H1 (cell line): Measurements from ENCODE around the gene GREB1. TPM values are rescaled to one million over a fixed set of nuclear protein-coding genes. Genes with fewer than 3 reads are reported as not detected.

Experiments
- CTCF ChIA-PET: fragments of 300-600 bp; sonication (Branson Sonifier 250); formaldehyde crosslinking; loops from one replicate; lab custom pipeline; 2021; ENCODE audit not compliant: partially characterized antibody; lab: Charles Lee
- POLR2A ChIA-PET: fragments of 300-600 bp; sonication (Branson Sonifier 250); formaldehyde crosslinking; loops from one replicate; lab custom pipeline; 2021; ENCODE audit warnings: inconsistent platforms; ENCODE audit not compliant: partially characterized antibody; lab: Charles Lee
- DNase-seq, 2 experiments: peaks; one replicate each; pipeline versions ENCODE4 v3.0.0 to v3.0.0-alpha.2; 2010 to 2022; ENCODE audit warnings: low spot score in 2 of 2, low read depth in 1 of 2, mixed read lengths in 1 of 2
- FAIRE-seq: peaks from 2 replicates; lab custom pipeline; 2011; peaks lifted over from hg19 to GRCh38; lab: Jason Lieb, UNC
- H2AFZ ChIP-seq: 2 replicates; pipeline ENCODE4 v1.8.1; 2012; ENCODE audit warnings: low read length, inconsistent platforms
- H2AK5ac ChIP-seq: 2 replicates; pipeline ENCODE4 v1.6.1; 2013; ENCODE audit warnings: low read depth, low read length
- H2BK120ac ChIP-seq: replicated peaks from 2 replicates; pipeline ENCODE3; 2013; ENCODE audit warnings: low read depth, low read length, inconsistent platforms
- H2BK12ac ChIP-seq: 2 replicates; pipeline ENCODE4 v1.6.1; 2013; ENCODE audit warnings: low read depth, low read length
- H2BK15ac ChIP-seq: 2 replicates; pipeline ENCODE4 v1.6.1; 2013; ENCODE audit warnings: low read length
- H2BK20ac ChIP-seq: 2 replicates; pipeline ENCODE4 v1.6.1; 2013; ENCODE audit warnings: low read length
- H2BK5ac ChIP-seq: 2 replicates; pipeline ENCODE4 v1.6.1; 2013; ENCODE audit warnings: low read depth, low read length
- H3K14ac ChIP-seq: 2 replicates; pipeline ENCODE4 v1.6.1; 2013; ENCODE audit warnings: inconsistent platforms; ENCODE audit not compliant: insufficient read length
- H3K18ac ChIP-seq: 2 replicates; pipeline ENCODE4 v1.6.1; 2013; ENCODE audit warnings: low read length; ENCODE audit errors: extremely low read depth
- H3K23ac ChIP-seq: 2 replicates; pipeline ENCODE4 v1.6.1; 2013; ENCODE audit warnings: inconsistent platforms; ENCODE audit not compliant: insufficient read length
- H3K23me2 ChIP-seq: 2 replicates; pipeline ENCODE4 v1.6.1; 2013; ENCODE audit warnings: low read depth, low read length
- H3K27ac ChIP-seq: 2 replicates; pipeline ENCODE4 v1.6.1; 2011; ENCODE audit warnings: low read depth, low read length, inconsistent platforms
- H3K27me3 ChIP-seq, 4 experiments: replicated peaks in 1 of 4; 1 replicate in 1 of 4; 2 replicates in 3 of 4; pipeline versions ENCODE4 v1.6.1 to v1.8.1; 2011 to 2013; ENCODE audit warnings: low read length in 3 of 4, mild to moderate bottlenecking in 3 of 4, inconsistent platforms in 2 of 4, mixed read lengths in 2 of 4, moderate library complexity in 1 of 4; ENCODE audit not compliant: control insufficient read depth in 3 of 4, insufficient read depth in 3 of 4; ENCODE audit errors: extremely low read depth in 1 of 4
- H3K36me3 ChIP-seq, 4 experiments: 2 replicates each; pipeline versions ENCODE4 v1.6.1 to v1.8.1; 2011 to 2013; ENCODE audit warnings: mild to moderate bottlenecking in 4 of 4, low read length in 3 of 4, moderate library complexity in 2 of 4, control low read depth in 1 of 4, inconsistent platforms in 1 of 4; ENCODE audit not compliant: insufficient read depth in 4 of 4, control insufficient read depth in 2 of 4
- H3K4ac ChIP-seq: replicated peaks from 2 replicates; pipeline ENCODE3; 2013; ENCODE audit warnings: low read length, low read depth, mixed read lengths, inconsistent platforms; ENCODE audit not compliant: insufficient read length
- H3K4me1 ChIP-seq, 4 experiments: replicated peaks in 1 of 4; 1 replicate in 1 of 4; 2 replicates in 3 of 4; pipeline versions ENCODE4 v1.6.1 to v1.8.1; 2011 to 2013; ENCODE audit warnings: low read length in 3 of 4, inconsistent platforms in 2 of 4, mixed read lengths in 1 of 4; ENCODE audit not compliant: insufficient read depth in 4 of 4, control insufficient read depth in 3 of 4
- H3K4me2 ChIP-seq, 2 experiments: 2 replicates each; pipeline versions ENCODE4 v1.6.1 to v1.8.1; 2011 to 2013; ENCODE audit warnings: low read depth in 2 of 2, low read length in 2 of 2, control low read depth in 1 of 2, inconsistent platforms in 1 of 2, mild to moderate bottlenecking in 1 of 2; ENCODE audit not compliant: insufficient read depth in 1 of 2
- H3K4me3 ChIP-seq, 4 experiments: fragments of 200-600, 300-600 bp in 1 of 4; sonication (generic), shearing (Covaris generic), sonication (Bioruptor Twin) in 1 of 4; 2 replicates each; pipeline versions ENCODE4 v1.5.1 to v1.8.1; 2011 to 2016; ENCODE audit warnings: low read length in 4 of 4, low read depth in 3 of 4, control low read depth in 2 of 4, inconsistent platforms in 2 of 4, mild to moderate bottlenecking in 2 of 4, mixed read lengths in 1 of 4, moderate library complexity in 1 of 4; ENCODE audit not compliant: insufficient read depth in 2 of 4; ENCODE audit errors: extremely low read depth in 1 of 4
- H3K56ac ChIP-seq: replicated peaks from 2 replicates; pipeline ENCODE3; 2013; ENCODE audit warnings: low read depth, mild to moderate bottlenecking, mixed read lengths, low read length, inconsistent platforms; ENCODE audit not compliant: insufficient read length
- H3K79me1 ChIP-seq: 2 replicates; pipeline ENCODE4 v1.6.1; 2013; ENCODE audit warnings: low read depth, low read length, control low read depth
- H3K79me2 ChIP-seq, 2 experiments: 2 replicates each; pipeline versions ENCODE4 v1.6.1 to v1.8.1; 2012 to 2013; ENCODE audit warnings: low read length in 2 of 2, mild to moderate bottlenecking in 2 of 2, inconsistent platforms in 1 of 2; ENCODE audit not compliant: insufficient read depth in 2 of 2, control insufficient read depth in 1 of 2
- H3K9ac ChIP-seq, 4 experiments: replicated peaks in 1 of 4; 1 replicate in 1 of 4; 2 replicates in 3 of 4; pipeline versions ENCODE4 v1.6.1 to v1.8.1; 2011 to 2013; ENCODE audit warnings: low read depth in 3 of 4, low read length in 3 of 4, control low read depth in 2 of 4, mild to moderate bottlenecking in 2 of 4, moderate library complexity in 2 of 4, inconsistent platforms in 1 of 4; ENCODE audit errors: extremely low read depth in 1 of 4
- H3K9me3 ChIP-seq, 2 experiments: 2 replicates each; pipeline versions ENCODE4 v1.6.1 to v1.8.1; 2012 to 2013; ENCODE audit warnings: mild to moderate bottlenecking in 2 of 2, moderate library complexity in 2 of 2, control low read depth in 1 of 2, inconsistent platforms in 1 of 2, low read depth in 1 of 2, low read length in 1 of 2, mixed read lengths in 1 of 2; ENCODE audit not compliant: insufficient read depth in 2 of 2
- H4K20me1 ChIP-seq, 2 experiments: replicated peaks in 1 of 2; 2 replicates each; pipeline versions ENCODE3 to v1.8.1; 2011 to 2013; ENCODE audit warnings: inconsistent platforms in 2 of 2, low read length in 2 of 2, mild to moderate bottlenecking in 1 of 2; ENCODE audit not compliant: insufficient read depth in 2 of 2, control insufficient read depth in 1 of 2
- H4K5ac ChIP-seq: 2 replicates; pipeline ENCODE4 v1.6.1; 2013; ENCODE audit warnings: low read length, low read depth, mixed read lengths, inconsistent platforms; ENCODE audit not compliant: insufficient read length
- H4K8ac ChIP-seq: 2 replicates; pipeline ENCODE4 v1.8.0; 2013; ENCODE audit warnings: mild to moderate bottlenecking, moderate library complexity, low read length, inconsistent platforms; ENCODE audit not compliant: insufficient read depth; ENCODE audit errors: extremely low read depth
- H4K91ac ChIP-seq: replicated peaks from 2 replicates; pipeline ENCODE3; 2013; ENCODE audit warnings: low read length, mixed read lengths, inconsistent platforms; ENCODE audit not compliant: insufficient read length
- ASH2L ChIP-seq: fragments of 200-600, 300-600 bp; sonication (generic); IDR thresholded peaks from one replicate; pipeline ENCODE4 v1.7.1; 2017; ENCODE audit warnings: low read length
- BCL11A ChIP-seq, 2 experiments: IDR thresholded peaks; one replicate each; pipeline ENCODE4 v1.6.1; 2011; ENCODE audit warnings: low read depth in 2 of 2, low read length in 2 of 2, mild to moderate bottlenecking in 2 of 2
- FOSL1 ChIP-seq: IDR thresholded peaks from 2 replicates; pipeline ENCODE4 v1.6.1; 2011; ENCODE audit warnings: mild to moderate bottlenecking, low read depth, low read length, moderate library complexity; ENCODE audit not compliant: insufficient read depth
- HDAC6 ChIP-seq: IDR thresholded peaks from one replicate; pipeline ENCODE4 v1.7.1; 2012; ENCODE audit warnings: low read depth, mild to moderate bottlenecking, inconsistent platforms, low read length, moderate library complexity
- POLR2A ChIP-seq, 2 experiments: IDR thresholded peaks; 1 replicate in 1 of 2; 2 replicates in 1 of 2; pipeline ENCODE4 v1.6.1; 2011; ENCODE audit warnings: low read depth in 2 of 2, low read length in 2 of 2, mild to moderate bottlenecking in 2 of 2; ENCODE audit errors: control extremely low read depth in 1 of 2
- SIX5 ChIP-seq: IDR thresholded peaks from 2 replicates; pipeline ENCODE4 v1.6.1; 2011; ENCODE audit warnings: mild to moderate bottlenecking, low read depth, low read length
- TAF7 ChIP-seq: optimal IDR thresholded peaks from 2 replicates; pipeline ENCODE3; 2011; ENCODE audit warnings: low read depth, mild to moderate bottlenecking, inconsistent platforms, low read length, moderate library complexity, borderline replicate concordance
- WGBS, 2 experiments: shearing (Covaris generic) in 1 of 2; methylation state at CpG; one replicate each; pipeline versions ENCODE4 v1.1.6 to v1.1.7; 2013 to 2015; ENCODE audit warnings: low lambda C conversion rate in 2 of 2, mixed read lengths in 2 of 2, inconsistent platforms in 1 of 2, low coverage in 1 of 2, missing lambda C conversion rate in 1 of 2; ENCODE audit not compliant: insufficient replicate concordance in 2 of 2, insufficient coverage in 1 of 2, insufficient read length in 1 of 2; ENCODE audit errors: extremely low coverage in 1 of 2, missing lambda C conversion rate in 1 of 2; 5-methylcytosine and 5-hydroxymethylcytosine counted together
- polyA plus RNA-seq, 7 experiments: library from polyadenylated mRNA; depleted of rRNA in 3 of 7; stranded (reverse) in 5 of 7; unstranded in 2 of 7; fragments of >200 nt in 5 of 7; fragments of 200-250 nt in 2 of 7; gene quantifications; 1 replicate in 5 of 7; 2 replicates in 1 of 7; 4 replicates in 1 of 7; pipeline versions ENCODE4 v1.2.1 to v1.2.3, GENCODE V29; 2011 to 2013; ENCODE audit warnings: missing spikeins in 2 of 7, mixed read lengths in 2 of 7
- total RNA-seq: library from RNA; stranded (reverse); fragmentation: NEBNext Ultra II Directional; extraction: Animal tissue kit (Norgen Biotek cat#: 25700); gene quantifications from 2 replicates; pipeline ENCODE4 v1.2.1, GENCODE V29; 2021

Gene GREB1
- total and polyA plus RNA-seq, 2 of the 8 experiments (the other 6 are each of a cell fraction or from before 2014, with no cell fraction given), result 7.9 to 43.4 TPM

- no peak overlapping the region for H4K8ac ChIP-seq
- H3K79me2 ChIP-seq, result no peaks in the 10 kb centered on the region
- no peak overlapping the region for H3K4me3 ChIP-seq
- 90% methylated on average over 8 of the region's 8 CpGs; no CpG with 5 or more reads in 1 of the 2 experiments for WGBS, 2 experiments
- no peak overlapping the region for H4K91ac ChIP-seq
- no peak overlapping the region for H4K5ac ChIP-seq
- H2AK5ac ChIP-seq, result no peak overlapping the region
- H3K56ac ChIP-seq, result no peak overlapping the region
- FAIRE-seq (no peak), DNase-seq (no peak)
- H2BK15ac ChIP-seq, result no peak overlapping the region
- no peak overlapping the region for H3K23ac ChIP-seq
- H2BK120ac ChIP-seq, result no peak overlapping the region
- no peak overlapping the region for H3K4me2 ChIP-seq
- no peak overlapping the region for H3K4ac ChIP-seq
- no peak overlapping the region for H2AFZ ChIP-seq
- H2BK20ac ChIP-seq, result no peak overlapping the region
- POLR2A ChIA-PET, result no interaction called here
- CTCF ChIA-PET, result interaction anchor here (0.6 to 21.3 kb wide), 2 partner anchors 15 to 22 kb away, joined by 3 to 275 read pairs; no protein-coding TSS in a partner anchor
- H4K20me1 ChIP-seq, result peaks cover 0 to 6% of the 10 kb centered on the region in 2 experiments
- no peak overlapping the region for H3K14ac ChIP-seq
- no peaks in the 10 kb centered on the region for H3K9me3 ChIP-seq
- H3K36me3 ChIP-seq, result no peaks in the 10 kb centered on the region; a peak in 1 of 8 replicates
- no peak overlapping the region for H3K18ac ChIP-seq
- no peaks in the 10 kb centered on the region; a peak in 1 of 7 replicates for H3K4me1 ChIP-seq
- no peak overlapping the region for H3K9ac ChIP-seq
- H3K27ac ChIP-seq, result no peak overlapping the region
- no peak overlapping the region for H2BK5ac ChIP-seq
- no peaks in the 10 kb centered on the region for H3K27me3 ChIP-seq
- no peak overlapping the region for H2BK12ac ChIP-seq
- H3K79me1 ChIP-seq, result no peaks in the 10 kb centered on the region
- H3K23me2 ChIP-seq, result no peaks in the 10 kb centered on the region
- TF ChIP-seq SIX5 (no peak), BCL11A (IDR thresholded peaks at IDR 0.05; ENCODE audit: low read depth in 2 of 2, low read length in 2 of 2) (no peak), POLR2A (IDR thresholded peaks at IDR 0.05; ENCODE audit: control extremely low read depth in 1 of 2, low read depth in 2 of 2, low read length in 2 of 2) (no peak), HDAC6 (no peak), ASH2L (no peak), TAF7 (no peak), FOSL1 (no peak)
These were observed 33.8 kb downstream of the GREB1 start for GRCh38 chr2:11567631-11568031.
